GM19455 (cell line): Measurements from ENCODE around the gene ING1.
"Not testable (repeated sequence)": the region's sequence is repeated elsewhere in the genome, so short reads cannot be mapped to it uniquely, and the experiment has no call there.

ENCODE experiments used
- ATAC-seq: cut with Tn5 transposase; IDR thresholded peaks from one replicate; pipeline ENCODE4 v1.9.1; 2021; ENCODE audit not compliant: unreplicated experiment

ING1 gene

GRCh38 chr13:110690516-110690915 lies 23.0 kb upstream of the ING1 start:
- no peak for ATAC-seq

- ATAC-seq: not testable (repeated sequence)
Observed at GRCh38 chr13:110695774-110696173, 17.7 kb upstream of the ING1 start.

DNA sequence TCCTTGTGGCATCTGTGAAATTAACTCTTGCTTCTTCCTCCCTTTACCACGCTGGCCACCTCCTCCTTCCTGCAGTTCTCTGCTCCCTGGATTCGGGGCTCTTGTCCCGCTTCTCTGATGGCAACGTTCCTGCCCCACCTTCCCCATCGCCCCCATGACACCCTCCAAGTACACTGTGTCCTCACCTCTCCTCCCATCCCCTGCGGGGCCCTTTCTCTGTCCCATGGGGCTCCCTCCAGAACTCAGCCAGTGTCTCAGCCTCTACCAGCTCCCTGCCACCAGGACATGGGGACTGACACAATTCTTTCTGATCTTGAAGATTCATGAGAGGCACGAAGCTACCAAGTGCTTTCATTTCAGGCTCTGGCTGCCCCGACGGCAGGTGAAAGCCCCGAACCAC lies 16.7 kb upstream of the ING1 start:
- no peak for ATAC-seq

- ATAC-seq: no peak
Observed at GRCh38 chr13:110697842-110698241, 15.7 kb upstream of the ING1 start.

DNA sequence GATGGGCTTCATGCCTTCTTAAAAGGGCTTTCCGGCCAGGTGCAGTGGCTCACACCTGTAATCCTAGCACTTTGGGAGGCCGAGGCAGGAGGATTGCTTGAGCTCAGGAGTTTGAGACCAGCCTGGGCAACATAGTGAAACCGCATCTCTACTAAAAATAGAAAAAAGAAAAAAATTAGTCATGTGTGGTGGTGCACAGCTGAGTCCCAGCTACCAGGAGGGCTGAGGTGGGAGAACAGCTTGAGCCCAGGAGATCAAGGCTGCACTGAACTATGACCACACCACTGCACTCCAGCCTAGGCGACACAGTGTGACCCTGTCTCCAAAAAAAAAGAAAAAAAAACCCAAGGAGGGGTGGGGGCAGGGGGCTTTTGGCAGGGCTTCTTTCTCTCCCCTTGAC lies 14.8 kb upstream of the ING1 start:
- ATAC-seq: peak; percentile 76

DNA sequence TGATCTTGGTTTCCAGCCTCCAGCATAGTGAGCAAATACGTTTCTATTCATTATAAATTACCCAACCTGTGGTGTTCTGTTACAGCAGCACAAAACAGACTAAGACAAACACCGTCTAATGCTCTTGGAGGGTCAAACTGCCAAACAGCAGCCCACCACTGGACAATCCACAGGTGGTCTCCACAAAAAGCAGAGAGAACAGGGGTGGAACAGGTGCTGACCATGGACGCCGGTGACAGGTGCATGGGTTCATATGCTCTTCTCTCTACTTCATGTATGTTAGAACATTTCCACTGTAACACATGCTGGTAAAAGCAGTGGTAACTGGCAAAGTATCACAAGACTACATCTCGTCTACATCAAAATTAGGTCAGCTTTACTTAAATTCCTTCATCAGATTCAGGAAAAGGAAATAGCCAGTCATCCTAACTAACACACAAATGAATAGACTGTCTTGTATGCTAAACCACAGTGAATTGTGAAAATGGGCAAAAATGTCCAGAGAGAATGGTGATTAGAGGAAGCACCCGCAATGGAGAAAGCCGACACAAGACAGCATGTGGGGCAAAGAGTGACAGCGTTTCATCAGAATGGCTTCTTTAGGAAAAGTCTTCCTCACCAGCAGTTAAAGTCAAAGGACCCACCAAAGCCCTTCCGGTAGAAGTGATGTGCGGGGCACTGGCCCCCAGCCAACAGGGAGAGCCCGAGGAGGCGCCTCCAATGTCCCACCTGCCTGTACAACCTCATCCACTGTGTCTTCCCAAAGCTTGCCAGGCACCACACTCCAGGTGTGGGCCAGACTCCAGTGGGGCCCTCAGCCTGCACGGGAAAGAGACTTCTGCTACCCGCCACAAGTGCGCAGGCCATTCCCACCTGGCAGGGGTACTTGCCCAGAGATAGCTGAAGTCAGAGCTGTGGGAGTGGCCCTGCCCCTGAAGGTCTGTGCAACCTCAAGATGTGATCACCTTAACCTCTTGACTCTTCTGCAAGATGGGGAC lies 14.1 kb upstream of the ING1 start:
- ATAC-seq: no peak

GRCh38 chr13:110700186-110700585 lies 13.3 kb upstream of the ING1 start:
- ATAC-seq: no peak

GRCh38 chr13:110700641-110701040 lies 12.9 kb upstream of the ING1 start:
- no peak for ATAC-seq

DNA sequence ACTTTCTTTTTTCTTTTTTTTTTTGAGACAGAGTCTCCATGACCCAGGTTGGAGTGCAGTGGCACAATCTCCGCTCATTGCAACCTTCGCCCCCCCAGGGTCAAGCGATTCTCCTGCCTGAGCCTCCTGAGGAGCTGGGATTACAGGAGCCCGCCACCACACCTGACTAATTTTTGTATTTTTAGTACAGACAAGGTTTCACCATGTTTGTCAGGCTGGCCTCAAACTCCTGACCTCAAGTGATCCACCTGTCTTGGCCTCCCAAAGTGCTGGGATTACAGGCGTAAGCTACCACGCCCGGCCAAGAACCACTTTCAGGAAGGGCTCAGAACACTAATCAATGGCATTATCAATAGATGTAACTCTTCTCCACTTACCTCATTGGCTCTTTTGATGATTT lies 12.4 kb upstream of the ING1 start:
- not testable (repeated sequence) for ATAC-seq

- no peak for ATAC-seq
Observed at GRCh38 chr13:110702089-110702488, 11.4 kb upstream of the ING1 start.

GRCh38 chr13:110702591-110703526 lies 10.6 kb upstream of the ING1 start:
- no peak for ATAC-seq

GRCh38 chr13:110705356-110705825 lies 8.1 kb upstream of the ING1 start:
- no peak for ATAC-seq

DNA sequence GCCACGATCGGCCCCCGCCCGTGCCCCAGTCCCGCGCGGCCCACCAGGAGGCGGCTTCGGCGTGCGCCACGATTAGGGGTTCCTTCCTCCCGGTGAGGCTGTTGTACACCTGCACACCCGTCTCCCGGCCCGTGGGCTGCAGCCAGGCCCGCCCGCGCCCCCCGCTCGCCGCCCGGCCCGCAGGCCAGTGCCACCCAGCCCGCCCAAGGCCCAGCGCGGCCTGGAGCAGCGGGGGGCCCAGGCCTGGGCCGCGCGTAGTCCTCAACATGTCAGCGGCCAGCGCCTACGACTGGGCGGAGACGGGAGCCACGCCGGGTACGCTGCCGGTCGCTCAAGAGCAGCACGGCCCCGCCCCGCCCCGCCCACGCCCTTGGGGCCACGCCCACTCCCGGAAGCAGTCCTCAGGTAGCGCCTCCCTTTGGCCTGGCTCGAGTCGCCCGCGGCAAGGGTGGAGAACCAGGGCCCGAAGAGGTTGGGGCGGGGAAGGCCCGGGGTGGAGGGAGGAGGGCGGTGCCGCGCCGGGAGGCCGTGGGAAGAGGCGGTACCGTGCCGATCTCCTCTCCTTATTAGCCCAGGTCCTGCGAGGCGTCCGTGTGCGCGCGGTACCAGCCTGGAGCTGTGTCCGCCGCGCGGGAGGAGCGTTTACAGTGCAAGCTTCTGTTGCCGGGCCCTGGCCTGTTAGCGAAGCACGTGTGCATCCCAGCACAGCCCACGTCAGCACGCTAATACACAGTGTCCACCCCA lies 7.5 kb upstream of the ING1 start, which contains the start of gene CARS2:
Gene CARS2, minus strand, starts transcription at position 291 of the 744 bp plus-strand sequence. Its CDS starts 23 bp downstream, at position 268.
- peak; percentile 95 for ATAC-seq

GRCh38 chr13:110706570-110707372 lies 6.7 kb upstream of the ING1 start:
- ATAC-seq: no peak

DNA sequence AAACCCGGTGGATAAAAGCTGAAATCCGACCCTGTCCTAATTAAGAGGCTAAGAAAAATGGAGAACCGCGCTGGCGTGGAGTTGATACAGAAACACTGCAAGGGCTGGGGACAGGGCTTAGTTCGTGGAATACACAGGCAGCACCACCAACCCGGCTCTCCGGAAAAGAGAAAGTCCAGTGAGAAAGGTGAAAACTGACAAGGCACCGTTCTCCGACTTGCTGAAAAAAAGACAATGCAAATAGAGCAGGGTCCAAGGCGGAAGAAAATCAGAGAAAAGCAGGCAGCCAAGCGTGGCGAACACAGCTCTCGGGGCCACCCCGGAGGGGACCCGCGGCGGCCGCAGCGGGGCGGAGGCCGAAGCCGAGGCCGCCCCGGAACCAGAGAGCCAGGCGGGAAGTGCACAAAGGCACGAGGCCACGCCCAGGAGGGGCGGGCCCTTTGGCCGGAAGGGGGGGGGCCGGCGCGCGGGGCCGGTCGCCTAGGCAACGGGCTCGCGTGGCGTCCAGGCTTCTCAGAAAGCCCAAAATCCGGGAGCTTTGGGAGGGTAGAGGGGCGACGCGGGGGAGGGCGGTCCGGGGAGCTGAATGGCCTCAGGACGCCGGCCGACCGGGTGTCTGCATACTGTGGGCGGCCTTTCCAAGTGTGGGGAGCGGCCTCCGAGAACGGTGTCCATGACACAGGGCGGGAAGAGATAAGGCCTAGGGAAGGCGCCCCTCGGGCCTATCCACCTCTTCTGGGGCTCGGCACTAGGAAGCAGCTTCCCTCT lies 1.2 kb upstream of the ING1 start:
- peak; percentile 35 for ATAC-seq

DNA sequence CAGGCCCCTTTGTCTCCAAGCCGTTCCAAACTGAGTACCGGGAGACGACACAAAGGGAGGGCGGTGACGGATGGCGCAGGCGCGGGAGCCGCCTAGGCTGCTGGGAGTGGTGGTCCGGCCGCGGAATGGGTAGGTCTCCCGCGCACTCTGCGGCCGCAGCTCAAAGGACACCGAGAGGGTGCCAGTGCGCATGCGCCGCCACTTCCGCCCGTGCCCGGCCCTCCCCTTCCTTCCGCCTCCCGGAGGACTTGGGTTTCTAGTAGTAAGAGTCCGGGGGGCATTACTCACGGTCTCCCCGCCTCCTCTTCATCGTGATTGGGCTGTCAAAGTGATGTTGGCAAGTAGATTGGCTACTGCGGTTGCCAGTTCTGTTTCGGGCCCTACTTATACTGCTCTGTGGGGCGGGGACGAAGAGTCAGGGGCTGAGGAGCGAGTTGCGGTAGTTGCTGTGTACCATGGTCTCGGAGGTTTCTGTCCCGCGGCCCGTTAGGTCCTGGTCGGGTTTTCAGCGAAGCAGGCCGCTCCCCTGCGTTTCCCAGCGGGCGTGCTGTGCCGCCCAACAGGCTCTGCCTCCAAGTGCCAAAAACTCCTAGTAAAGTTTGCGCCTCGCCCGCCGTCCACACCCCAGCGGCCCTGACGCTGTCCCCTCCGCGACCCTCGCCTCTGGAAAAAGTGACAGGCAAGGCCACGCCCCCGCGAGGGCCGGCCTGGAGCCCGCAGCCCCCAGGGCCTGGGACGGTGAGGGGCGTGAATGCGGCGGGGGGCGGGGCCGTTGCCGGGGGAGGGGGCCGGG lies 455 bp upstream of the ING1 start:
- peak; percentile 49 for ATAC-seq

- ATAC-seq: no peak
Observed at GRCh38 chr13:110713981-110714796, 689 bp downstream of the ING1 start.
